CD4-positive, alpha-beta T cell treated with Interleukin-6 for 4 hours (primary cell): ENCODE data around the gene EPHB6.

Source experiments
- DNase-seq: peaks from one replicate; pipeline ENCODE4 v3.0.0-alpha.2; 2020; ENCODE audit warnings: mixed read lengths

The EPHB6 gene

DNA sequence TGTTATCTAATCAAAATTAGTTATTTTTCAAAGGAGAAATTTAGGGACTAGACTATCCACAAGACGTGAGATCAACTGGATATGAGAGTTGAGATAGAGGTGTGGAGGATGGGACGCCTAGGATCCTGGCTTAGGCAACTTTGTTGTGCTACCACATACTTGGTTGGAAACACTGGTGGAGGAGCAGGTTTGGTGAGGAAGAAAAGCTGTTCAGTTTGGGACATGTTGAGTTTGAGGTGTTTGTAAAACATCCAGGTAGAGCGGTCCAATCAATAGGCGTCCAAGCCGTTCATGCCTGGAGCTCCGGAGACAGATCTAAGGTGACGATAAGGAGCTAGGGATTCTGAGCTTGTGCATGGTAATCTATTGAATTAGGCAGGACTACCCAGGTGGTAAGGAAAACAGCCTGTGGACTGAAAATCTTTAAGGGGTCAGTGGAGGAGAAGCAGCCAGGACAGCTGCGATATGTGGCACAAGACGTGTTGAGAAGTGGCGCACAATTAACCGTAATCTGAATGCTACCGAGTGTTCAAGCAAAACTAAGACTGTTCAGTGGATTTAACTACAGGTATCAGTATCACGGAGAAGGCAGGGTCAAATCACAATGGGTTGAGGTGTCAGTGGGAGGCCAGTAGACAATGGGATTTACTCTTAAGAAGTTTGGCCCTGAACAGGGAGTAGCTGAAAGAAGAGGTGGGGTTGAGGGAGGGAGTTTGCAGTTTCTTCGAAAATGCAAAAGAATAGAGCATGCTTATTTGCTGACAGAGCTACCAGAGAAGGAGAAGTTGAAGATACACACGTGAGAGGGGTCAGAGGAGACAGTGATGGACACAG, 46.8 kb downstream of the EPHB6 start:
- DNase-seq: no peak

DNA sequence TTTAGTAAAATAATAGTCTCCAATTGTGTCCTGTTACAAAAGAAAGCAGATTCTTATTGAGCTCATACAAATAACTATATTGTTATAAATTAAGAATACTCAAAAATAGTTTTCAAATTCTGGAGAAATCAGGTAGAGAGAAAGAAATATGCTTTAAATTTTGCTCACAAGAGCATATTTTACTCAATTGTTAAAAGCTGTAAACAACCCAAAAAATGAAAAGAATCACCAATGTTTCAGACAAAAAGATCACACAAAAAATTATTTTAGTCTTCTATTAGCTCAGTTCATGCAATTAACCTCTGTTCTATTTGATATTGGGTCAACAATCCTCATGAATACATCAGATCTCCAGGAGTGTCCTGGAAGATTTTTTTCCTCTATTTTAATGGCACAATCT, 49.3 kb downstream of the EPHB6 start:
- no peak for DNase-seq

DNA sequence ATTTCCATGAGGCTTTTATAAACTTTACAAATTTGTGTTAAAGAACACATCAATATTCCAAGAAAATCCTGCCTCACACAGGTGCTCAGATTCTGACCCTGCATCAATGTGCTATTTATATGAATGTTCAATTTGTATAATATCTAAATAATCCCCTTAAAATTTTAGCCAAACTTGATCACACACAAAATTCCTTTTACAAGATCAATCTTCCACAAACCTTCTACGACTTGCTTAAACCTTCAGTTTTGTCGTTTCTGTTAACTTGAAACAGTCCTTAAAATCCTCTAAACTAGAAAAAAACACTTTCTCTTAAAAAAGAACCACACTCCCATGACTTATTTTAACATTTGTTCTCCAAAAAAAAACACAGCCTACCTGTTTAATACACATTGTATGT, 50.9 kb downstream of the EPHB6 start:
- DNase-seq: no peak

DNA sequence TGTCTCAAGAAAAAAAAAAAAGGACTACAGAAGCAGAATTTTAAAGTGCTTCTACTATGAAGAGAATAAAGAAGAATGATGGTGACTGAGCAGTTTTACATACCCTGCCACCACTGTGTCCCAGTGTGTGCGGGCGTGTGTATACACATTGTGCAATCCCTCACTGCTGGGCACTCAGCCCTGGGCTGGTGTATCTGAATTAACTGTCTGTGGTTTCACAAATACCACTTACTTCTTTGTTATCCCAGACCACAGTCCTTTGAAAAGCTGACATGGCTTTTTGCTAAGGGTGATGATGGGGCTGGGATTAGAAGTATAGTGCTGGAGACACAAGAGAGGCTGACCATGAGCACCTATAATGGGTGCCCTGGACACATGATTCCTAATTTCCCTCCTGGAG, 51.8 kb downstream of the EPHB6 start:
- DNase-seq: no peak

DNA sequence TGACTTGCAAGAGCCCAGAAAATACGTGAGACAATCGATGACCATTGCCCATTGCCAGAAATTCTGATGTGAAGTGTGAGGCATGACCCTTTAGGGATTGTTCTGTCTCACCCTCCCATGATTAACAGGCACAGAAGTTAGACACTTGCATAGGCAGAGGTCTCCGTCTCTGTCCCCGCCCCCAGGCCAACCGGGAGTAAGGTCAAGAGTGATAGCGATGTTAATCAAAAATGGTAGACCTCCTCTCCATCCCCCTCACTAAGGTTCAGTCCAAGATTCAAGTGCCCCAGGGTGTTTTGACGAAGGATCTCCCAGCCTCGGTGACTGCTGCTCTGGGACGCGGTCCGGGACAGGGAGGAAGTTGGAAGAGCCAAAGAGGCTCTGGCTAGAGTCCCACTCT, 53.4 kb downstream of the EPHB6 start:
- no peak for DNase-seq

DNA sequence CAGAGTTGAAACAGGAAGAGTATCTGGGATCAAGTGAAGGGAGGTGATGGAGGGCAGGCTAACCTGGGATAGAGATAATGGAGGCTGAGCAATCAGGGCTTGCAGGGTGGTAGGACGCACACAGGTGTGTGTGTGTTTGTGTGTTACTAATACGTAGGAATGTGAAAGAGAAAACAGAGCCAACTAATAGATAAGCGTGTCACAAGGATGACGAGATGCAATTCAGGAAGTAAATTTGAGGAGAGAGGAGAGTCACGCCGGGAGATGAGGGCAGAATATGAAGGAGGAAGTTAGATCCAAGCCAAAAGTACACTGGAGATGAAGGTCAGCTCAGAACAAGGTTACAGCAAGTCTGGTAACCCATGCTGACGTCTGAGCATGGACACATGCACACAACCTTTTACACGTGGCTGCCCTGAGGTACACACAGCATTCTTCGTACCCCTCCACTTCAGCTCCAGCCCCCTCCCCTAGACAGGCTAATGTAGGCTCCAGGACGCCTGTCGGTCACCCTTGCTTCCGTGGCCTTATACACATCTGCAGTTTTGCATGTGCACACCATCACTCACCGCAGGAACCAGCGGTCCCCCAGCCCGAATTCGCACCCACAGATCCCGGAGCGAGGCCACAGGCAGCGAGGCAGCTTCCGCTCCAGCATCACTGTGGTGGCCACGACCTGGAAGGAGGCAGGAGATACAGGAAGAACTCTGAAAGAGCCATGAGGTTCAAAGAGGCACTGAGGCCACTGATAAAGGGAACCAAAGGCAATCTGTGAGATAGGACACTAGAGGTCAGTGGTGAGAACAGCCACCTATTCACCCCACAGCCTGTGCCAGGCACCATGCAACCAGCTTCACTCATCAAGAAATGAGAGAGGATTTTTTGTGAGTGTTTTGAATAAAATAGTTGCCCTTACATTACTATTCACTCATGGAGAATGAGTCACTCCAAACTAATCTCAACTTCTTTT, 54.3 kb downstream of the EPHB6 start:
- no peak for DNase-seq

DNA sequence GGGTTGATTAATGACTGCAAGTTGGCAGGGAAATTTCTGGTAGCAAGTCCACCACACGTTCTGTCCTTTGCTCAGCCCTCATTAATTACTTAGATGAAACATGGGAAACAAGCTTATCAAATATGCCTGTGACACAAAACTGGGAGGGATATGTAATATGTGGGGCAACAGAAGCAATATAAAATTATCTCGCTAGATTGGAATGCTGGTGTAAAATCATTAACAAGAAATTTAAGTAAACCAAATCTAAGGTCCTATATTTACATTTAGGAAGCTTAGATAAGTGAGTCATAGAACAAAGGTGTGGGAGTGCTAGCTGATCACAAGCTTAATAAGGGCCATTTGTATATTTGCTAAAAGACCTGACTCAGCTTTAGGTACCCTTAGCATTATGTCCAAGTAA, 55.2 kb downstream of the EPHB6 start:
- DNase-seq: no peak

DNA sequence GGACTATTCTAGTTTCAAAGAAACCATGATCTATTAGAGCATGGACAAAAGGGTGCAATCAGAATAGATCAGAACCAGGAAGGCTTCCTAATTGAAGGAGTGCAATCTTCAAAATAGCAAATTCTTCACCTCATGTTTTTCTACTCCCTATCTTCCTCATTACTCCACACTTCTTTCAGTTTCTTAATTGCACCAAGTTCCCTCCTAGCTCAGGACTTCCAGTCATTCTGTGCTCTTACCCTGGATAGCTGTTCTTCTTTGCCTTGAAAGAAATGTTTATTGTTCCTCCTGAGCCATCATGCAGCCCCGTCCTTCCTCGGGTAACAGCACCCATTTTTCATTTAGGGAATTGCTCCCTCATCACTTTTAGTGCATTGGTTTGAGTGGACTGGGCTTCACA, 55.6 kb downstream of the EPHB6 start:
- DNase-seq: no peak

DNA sequence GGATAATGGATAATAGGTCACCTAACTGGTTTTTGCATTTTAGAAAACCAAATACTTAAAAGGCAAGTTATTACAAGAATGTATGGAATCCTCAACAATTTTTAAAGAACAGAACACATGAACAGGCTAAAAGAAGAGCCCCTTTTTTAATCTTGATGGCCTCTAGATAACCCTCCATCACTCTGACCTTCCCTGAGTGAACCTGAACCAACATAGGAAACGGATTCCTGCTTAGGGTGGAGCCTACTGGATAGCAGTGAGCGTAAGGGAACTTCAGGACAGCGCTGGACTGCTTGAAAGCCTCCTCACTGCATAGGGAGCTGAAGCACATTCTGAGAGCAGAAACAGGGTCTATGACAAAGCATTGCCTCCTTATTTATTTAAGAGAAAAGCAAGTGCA, 58.2 kb downstream of the EPHB6 start:
- no peak for DNase-seq

DNA sequence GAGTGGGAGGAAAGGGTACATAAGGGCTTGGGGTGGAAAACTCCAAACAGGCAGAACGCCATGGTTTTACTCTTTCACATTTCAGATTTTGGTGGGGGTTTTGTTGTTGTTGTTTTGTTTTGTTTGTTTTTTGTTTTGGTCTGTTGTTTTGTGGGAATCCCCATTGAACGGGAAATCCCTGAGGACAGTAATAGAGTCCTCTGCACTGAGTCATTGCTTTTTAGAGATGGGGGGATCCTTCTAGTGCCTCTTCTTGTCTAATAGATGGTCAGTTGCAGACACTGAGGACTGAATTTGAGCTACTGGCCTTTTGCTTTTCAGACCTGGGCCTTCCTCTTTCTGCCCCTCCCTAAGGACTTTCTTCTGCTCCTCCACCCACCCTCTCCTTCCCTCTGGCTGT, 58.7 kb downstream of the EPHB6 start:
- DNase-seq: no peak

DNA sequence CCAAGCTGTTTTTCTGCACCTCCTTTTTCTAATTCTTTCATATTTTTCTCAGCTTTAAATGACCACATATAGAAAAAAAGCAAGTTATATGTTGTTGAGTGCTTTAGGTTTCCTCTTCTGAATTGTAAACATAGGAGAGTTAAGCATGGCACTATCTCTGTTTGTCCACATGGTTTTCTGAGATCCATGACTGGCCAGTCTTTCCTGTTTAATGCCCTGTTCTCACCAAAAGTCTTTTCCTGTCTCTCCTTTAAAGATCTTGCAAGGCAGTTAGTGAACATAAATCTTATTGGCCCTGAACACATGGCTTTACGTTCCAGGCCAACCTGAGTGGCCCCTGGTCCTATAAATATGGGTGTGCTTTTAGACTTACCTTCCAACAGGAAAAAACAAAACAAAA, 59.2 kb downstream of the EPHB6 start:
- DNase-seq: no peak

DNA sequence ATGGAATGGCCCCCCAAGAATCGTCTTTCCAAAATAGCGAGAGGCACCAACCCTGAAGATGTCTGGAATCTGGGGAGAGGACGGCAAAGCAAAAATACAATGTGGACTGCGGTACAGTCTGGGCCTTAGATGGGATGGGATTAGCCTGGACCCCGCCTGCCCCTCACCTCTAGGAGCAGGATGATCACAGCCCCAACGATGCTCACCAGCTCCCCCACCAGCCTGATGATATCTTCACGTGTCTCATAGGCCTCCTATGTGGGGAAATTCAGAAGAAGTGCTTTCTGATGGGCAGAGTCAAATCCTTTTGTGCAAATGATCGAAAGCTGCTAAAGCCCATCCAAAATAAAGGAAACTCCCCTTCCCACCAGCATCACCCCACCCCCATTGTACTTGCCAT, 60.4 kb downstream of the EPHB6 start:
- no peak for DNase-seq

DNA sequence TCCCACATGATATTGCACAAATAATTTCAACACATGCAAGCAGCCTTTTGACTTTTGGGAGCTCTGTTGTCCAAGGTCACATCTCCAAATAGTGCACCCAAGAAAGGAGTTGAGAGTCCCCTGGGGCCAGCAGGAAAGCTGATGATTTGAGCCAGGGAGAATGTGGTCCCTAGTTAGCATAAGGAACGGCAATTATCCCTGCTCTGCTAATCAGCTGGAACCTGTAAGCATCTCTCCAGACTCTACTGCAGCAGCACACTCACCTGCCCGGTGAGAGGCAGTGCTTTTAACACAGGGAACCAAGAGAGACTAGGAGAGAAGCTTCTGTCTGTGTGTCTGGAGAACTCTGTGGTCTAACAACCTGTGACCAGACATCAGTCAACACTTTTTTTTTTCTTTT, 61.6 kb downstream of the EPHB6 start:
- DNase-seq: no peak

DNA sequence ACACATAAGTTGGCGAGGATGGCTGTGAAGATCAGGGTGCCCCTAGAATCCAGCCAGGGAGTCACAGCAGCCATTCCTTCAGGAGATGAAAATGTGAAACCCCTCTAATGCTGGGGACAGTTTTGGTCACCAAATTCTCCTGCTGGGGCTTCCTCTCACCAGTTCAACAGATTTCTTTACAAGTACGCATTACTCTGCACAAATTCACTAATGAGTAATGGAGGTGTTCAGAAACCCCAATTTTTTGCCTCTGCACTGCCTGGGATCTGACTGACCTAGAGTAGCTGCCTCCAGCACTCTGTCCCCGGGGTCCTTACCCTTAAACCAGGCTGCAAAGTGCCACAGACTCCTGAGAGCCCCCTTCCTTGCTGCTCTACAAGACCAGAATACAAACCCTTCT, 62.6 kb downstream of the EPHB6 start:
- no peak for DNase-seq

DNA sequence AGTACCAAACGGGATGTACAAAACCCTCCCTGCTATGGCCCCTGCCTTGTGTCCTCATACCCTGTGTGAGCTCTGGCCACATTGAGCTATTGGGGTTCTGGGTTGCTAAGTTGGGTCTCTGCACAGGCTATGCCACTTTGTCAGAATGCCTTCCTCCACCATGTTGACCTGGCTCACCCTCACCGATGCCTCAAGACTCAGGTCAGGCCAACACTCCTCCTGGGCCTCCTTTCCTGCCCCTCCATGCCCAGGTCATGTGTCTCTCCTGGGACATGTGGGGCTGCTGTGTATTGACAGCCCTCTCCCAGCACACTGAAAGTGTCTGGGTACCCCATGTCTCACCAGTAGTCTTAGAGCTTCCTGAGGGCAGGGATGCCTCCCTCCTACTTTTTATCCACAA, 64.0 kb downstream of the EPHB6 start:
- DNase-seq: no peak

DNA sequence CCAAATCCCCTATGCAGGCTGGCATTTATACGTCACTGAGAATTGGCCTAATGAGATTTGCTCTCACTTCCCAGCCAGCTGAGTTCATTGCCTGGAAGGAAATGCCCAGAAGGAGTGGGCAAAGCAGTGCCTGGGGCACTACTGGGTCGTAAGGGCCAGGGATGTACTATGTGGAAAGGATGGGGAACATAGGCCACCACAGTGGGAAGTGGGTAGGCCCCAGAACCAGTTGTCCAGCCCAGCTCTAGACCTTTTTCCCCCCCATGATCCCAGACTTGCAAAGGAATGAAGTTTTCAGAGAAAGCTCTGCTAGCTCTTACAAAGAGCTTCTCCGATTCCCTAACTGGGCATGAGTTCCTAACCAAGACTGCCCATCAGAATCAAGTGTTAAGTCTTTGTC, 64.8 kb downstream of the EPHB6 start:
- no peak for DNase-seq
